ENCODE data around the gene TLN1.

The TLN1 gene

GRCh38 chr9:35750256-35750531, 18.2 kb upstream of the TLN1 start:
- no peak for DNase-seq (ENCODE audit: low spot score)

- peak; percentile 75 for DNase-seq (ENCODE audit: low spot score)
Measured at GRCh38 chr9:35749515-35750255, 17.7 kb upstream of the TLN1 start.

- DNase-seq (ENCODE audit: low spot score), result peak; percentile 81
Measured at GRCh38 chr9:35748858-35749514, 17.0 kb upstream of the TLN1 start, which contains the start of the genes GBA2 and RGP1. GBA2 (minus strand) TSS chr9:35749228; CDS start chr9:35748704, 524 bp downstream. RGP1 (plus strand) TSS chr9:35749287; CDS start chr9:35749756, 469 bp downstream.

GRCh38 chr9:35748242-35748857, 16.4 kb upstream of the TLN1 start:
- no peak for DNase-seq (ENCODE audit: low spot score)

GRCh38 chr9:35746583-35746982, 14.6 kb upstream of the TLN1 start:
- DNase-seq (ENCODE audit: low spot score), result no peak

- no peak for DNase-seq (ENCODE audit: low spot score)
Measured at GRCh38 chr9:35745569-35745968, 13.6 kb upstream of the TLN1 start.

- no peak for DNase-seq (ENCODE audit: low spot score)
Measured at GRCh38 chr9:35743880-35744518, 12.0 kb upstream of the TLN1 start.

GRCh38 chr9:35743452-35743851, 11.5 kb upstream of the TLN1 start:
- no peak for DNase-seq (ENCODE audit: low spot score)

- no peak for DNase-seq (ENCODE audit: low spot score)
Measured at GRCh38 chr9:35741740-35742139, 9.7 kb upstream of the TLN1 start.

GRCh38 chr9:35740243-35740642, 8.2 kb upstream of the TLN1 start:
- DNase-seq (ENCODE audit: low spot score), result no peak

- DNase-seq (ENCODE audit: low spot score), result no peak
Measured at GRCh38 chr9:35738924-35739323, 6.9 kb upstream of the TLN1 start.

GRCh38 chr9:35738186-35738585, 6.2 kb upstream of the TLN1 start:
- DNase-seq (ENCODE audit: low spot score), result no peak

- no peak for DNase-seq (ENCODE audit: low spot score)
Measured at GRCh38 chr9:35737143-35737542, 5.1 kb upstream of the TLN1 start.

- peak; percentile 85 for DNase-seq (ENCODE audit: low spot score)
Measured at GRCh38 chr9:35736201-35736633, 4.2 kb upstream of the TLN1 start.

- DNase-seq (ENCODE audit: low spot score), result no peak
Measured at GRCh38 chr9:35734096-35734495, 2.1 kb upstream of the TLN1 start.

GRCh38 chr9:35732800-35733541, 976 bp upstream of the TLN1 start:
- DNase-seq (ENCODE audit: low spot score), result peak; percentile 55

- DNase-seq (ENCODE audit: low spot score), result no peak
Measured at GRCh38 chr9:35731415-35732184, 395 bp downstream of the TLN1 start.

- no peak for DNase-seq (ENCODE audit: low spot score)
Measured at GRCh38 chr9:35730486-35730854, 1.5 kb downstream of the TLN1 start.

- DNase-seq (ENCODE audit: low spot score), result peak; percentile 68
Measured at GRCh38 chr9:35729700-35730485, 2.1 kb downstream of the TLN1 start.

- DNase-seq (ENCODE audit: low spot score), result no peak
Measured at GRCh38 chr9:35729101-35729500, 2.9 kb downstream of the TLN1 start.

Measured in cerebellar cortex (tissue), 1 donor.